ENCODE data around the gene DAGLB.
"Not testable (repeated sequence)": the region's sequence is repeated elsewhere in the genome, so short reads cannot be mapped to it uniquely, and the experiment has no call there.

DAGLB gene

GRCh38 chr7:6447581-6448199 is at the start of gene DAGLB:
TSS of gene DAGLB (minus strand) at chr7:6447954. CDS start at chr7:6447842, 112 bp downstream.
- DNase-seq (ENCODE audit: low read depth): peak; percentile 92

- DNase-seq (ENCODE audit: low read depth): no peak
Observed at GRCh38 chr7:6497637-6497905, 49.8 kb upstream of the DAGLB start.

- no peak for DNase-seq (ENCODE audit: low read depth)
Observed at GRCh38 chr7:6496842-6497636, 49.3 kb upstream of the DAGLB start.

GRCh38 chr7:6495597-6496262 is 48.0 kb upstream of the DAGLB start:
- no peak for DNase-seq (ENCODE audit: low read depth)

- no peak for DNase-seq (ENCODE audit: low read depth)
Observed at GRCh38 chr7:6494365-6494764, 46.6 kb upstream of the DAGLB start.

GRCh38 chr7:6491194-6491593 is 43.4 kb upstream of the DAGLB start:
- no peak for DNase-seq (ENCODE audit: low read depth)

- DNase-seq (ENCODE audit: low read depth): no peak
Observed at GRCh38 chr7:6489612-6490011, 41.9 kb upstream of the DAGLB start.

GRCh38 chr7:6487184-6487545 is 39.4 kb upstream of the DAGLB start:
- DNase-seq (ENCODE audit: low read depth): no peak

- no peak for DNase-seq (ENCODE audit: low read depth)
Observed at GRCh38 chr7:6486438-6487183, 38.9 kb upstream of the DAGLB start.

- no peak for DNase-seq (ENCODE audit: low read depth)
Observed at GRCh38 chr7:6482743-6483119, 35.0 kb upstream of the DAGLB start.

GRCh38 chr7:6482307-6482706 is 34.6 kb upstream of the DAGLB start:
- no peak for DNase-seq (ENCODE audit: low read depth)

GRCh38 chr7:6481445-6481844 is 33.7 kb upstream of the DAGLB start:
- DNase-seq (ENCODE audit: low read depth): no peak

- DNase-seq (ENCODE audit: low read depth): no peak
Observed at GRCh38 chr7:6480323-6480660, 32.5 kb upstream of the DAGLB start.

- DNase-seq (ENCODE audit: low read depth): no peak
Observed at GRCh38 chr7:6479067-6479466, 31.3 kb upstream of the DAGLB start.

- no peak for DNase-seq (ENCODE audit: low read depth)
Observed at GRCh38 chr7:6478186-6478585, 30.4 kb upstream of the DAGLB start.

- DNase-seq (ENCODE audit: low read depth): no peak
Observed at GRCh38 chr7:6477318-6477660, 29.5 kb upstream of the DAGLB start.

GRCh38 chr7:6476596-6477317 is 29.0 kb upstream of the DAGLB start:
- DNase-seq (ENCODE audit: low read depth): no peak

- DNase-seq (ENCODE audit: low read depth): no peak
Observed at GRCh38 chr7:6475433-6476186, 27.9 kb upstream of the DAGLB start.

GRCh38 chr7:6465862-6466261 is 18.1 kb upstream of the DAGLB start:
- DNase-seq (ENCODE audit: low read depth): no peak

GRCh38 chr7:6463609-6464008 is 15.9 kb upstream of the DAGLB start:
- DNase-seq (ENCODE audit: low read depth): not testable (repeated sequence)

- no peak for DNase-seq (ENCODE audit: low read depth)
Observed at GRCh38 chr7:6461946-6462550, 14.3 kb upstream of the DAGLB start.
